D341Med (cell line): ENCODE measurements around the gene ATOX1.
"Not testable (repeated sequence)": the region's sequence is repeated elsewhere in the genome, so short reads cannot be mapped to it uniquely, and the experiment has no call there.

Experiments
- DNase-seq: peaks from one replicate; pipeline ENCODE4 v3.0.0; 2012; ENCODE audit warnings: low spot score

ATOX1 gene

GRCh38 chr5:151733358-151734063 is 24.9 kb downstream of the ATOX1 start:
- no peak for DNase-seq

GRCh38 chr5:151730381-151730780 is 28.1 kb downstream of the ATOX1 start:
- DNase-seq, result no peak

- not testable (repeated sequence) for DNase-seq
Observed at GRCh38 chr5:151729597-151729996, 28.8 kb downstream of the ATOX1 start.

- DNase-seq, result no peak
Observed at GRCh38 chr5:151724360-151724759, 34.1 kb downstream of the ATOX1 start.

GRCh38 chr5:151722546-151722945 is 35.9 kb downstream of the ATOX1 start:
- no peak for DNase-seq

- DNase-seq, result no peak
Observed at GRCh38 chr5:151721812-151722391, 36.5 kb downstream of the ATOX1 start.

GRCh38 chr5:151721087-151721646 is 37.3 kb downstream of the ATOX1 start:
- DNase-seq, result no peak

GRCh38 chr5:151720215-151720614 is 38.2 kb downstream of the ATOX1 start:
- no peak for DNase-seq

GRCh38 chr5:151719228-151720000 is 39.0 kb downstream of the ATOX1 start:
- no peak for DNase-seq

GRCh38 chr5:151718646-151719045 is 39.8 kb downstream of the ATOX1 start:
- no peak for DNase-seq

- DNase-seq, result no peak
Observed at GRCh38 chr5:151718153-151718552, 40.3 kb downstream of the ATOX1 start.

GRCh38 chr5:151717416-151717815 is 41.0 kb downstream of the ATOX1 start:
- no peak for DNase-seq

- DNase-seq, result no peak
Observed at GRCh38 chr5:151709109-151709735, 49.2 kb downstream of the ATOX1 start.

GRCh38 chr5:151708126-151708525 is 50.3 kb downstream of the ATOX1 start:
- DNase-seq, result no peak

GRCh38 chr5:151707567-151707966 is 50.9 kb downstream of the ATOX1 start:
- DNase-seq, result no peak

- no peak for DNase-seq
Observed at GRCh38 chr5:151706906-151707305, 51.5 kb downstream of the ATOX1 start.

GRCh38 chr5:151703780-151704179 is 54.7 kb downstream of the ATOX1 start:
- no peak for DNase-seq

- DNase-seq, result no peak
Observed at GRCh38 chr5:151703227-151703626, 55.2 kb downstream of the ATOX1 start.

GRCh38 chr5:151700820-151701219 is 57.6 kb downstream of the ATOX1 start:
- DNase-seq, result no peak

- DNase-seq, result no peak
Observed at GRCh38 chr5:151700296-151700695, 58.1 kb downstream of the ATOX1 start.

GRCh38 chr5:151699071-151699901 is 59.1 kb downstream of the ATOX1 start:
- DNase-seq, result no peak
